HG02678 (cell line): ENCODE data around the gene CNTNAP4.

Source experiments
- ATAC-seq: cut with Tn5 transposase; IDR thresholded peaks from one replicate; pipeline ENCODE4 v1.9.1; 2021; ENCODE audit warnings: mild to moderate bottlenecking, moderate library complexity; ENCODE audit not compliant: unreplicated experiment

The CNTNAP4 gene

GRCh38 chr16:76574651-76575050 lies 297.4 kb downstream of the CNTNAP4 start:
- ATAC-seq = no peak

GRCh38 chr16:76576526-76576925 lies 299.3 kb downstream of the CNTNAP4 start:
- no peak for ATAC-seq

- peak; percentile 82 for ATAC-seq
These were observed 299.8 kb downstream of the CNTNAP4 start for GRCh38 chr16:76577003-76577402.

GRCh38 chr16:76579277-76579922 lies 302.2 kb downstream of the CNTNAP4 start:
- ATAC-seq = no peak

- no peak for ATAC-seq
These were observed 306.3 kb downstream of the CNTNAP4 start for GRCh38 chr16:76583466-76583865.

GRCh38 chr16:76583945-76584344 lies 306.7 kb downstream of the CNTNAP4 start:
- no peak for ATAC-seq

- no peak for ATAC-seq
These were observed 321.3 kb downstream of the CNTNAP4 start for GRCh38 chr16:76598498-76598897.

- no peak for ATAC-seq
These were observed 330.1 kb downstream of the CNTNAP4 start for GRCh38 chr16:76607317-76607716.
